HFF-Myc (cell line): Measurements from ENCODE around the gene STK10.
"Not testable (repeated sequence)": the region's sequence is repeated elsewhere in the genome, so short reads cannot be mapped to it uniquely, and the experiment has no call there.

ENCODE experiments used
- DNase-seq: peaks from one replicate; pipeline ENCODE4 v3.0.0-alpha.2; 2011; ENCODE audit warnings: low read depth; ENCODE audit errors: extremely low read depth
- H3K4me3 ChIP-seq: replicated peaks from 2 replicates; pipeline ENCODE4 v1.5.1; 2011; ENCODE audit warnings: low read depth, mild to moderate bottlenecking, control low read depth, low read length
- TF ChIP-seq, protein P1 (sequence below): IDR thresholded peaks from 2 replicates; pipeline ENCODE4 v1.5.1; 2012; ENCODE audit warnings: mild to moderate bottlenecking, low read depth, low read length, control low read depth; ENCODE audit errors: missing control alignments

STK10 gene

DNA sequence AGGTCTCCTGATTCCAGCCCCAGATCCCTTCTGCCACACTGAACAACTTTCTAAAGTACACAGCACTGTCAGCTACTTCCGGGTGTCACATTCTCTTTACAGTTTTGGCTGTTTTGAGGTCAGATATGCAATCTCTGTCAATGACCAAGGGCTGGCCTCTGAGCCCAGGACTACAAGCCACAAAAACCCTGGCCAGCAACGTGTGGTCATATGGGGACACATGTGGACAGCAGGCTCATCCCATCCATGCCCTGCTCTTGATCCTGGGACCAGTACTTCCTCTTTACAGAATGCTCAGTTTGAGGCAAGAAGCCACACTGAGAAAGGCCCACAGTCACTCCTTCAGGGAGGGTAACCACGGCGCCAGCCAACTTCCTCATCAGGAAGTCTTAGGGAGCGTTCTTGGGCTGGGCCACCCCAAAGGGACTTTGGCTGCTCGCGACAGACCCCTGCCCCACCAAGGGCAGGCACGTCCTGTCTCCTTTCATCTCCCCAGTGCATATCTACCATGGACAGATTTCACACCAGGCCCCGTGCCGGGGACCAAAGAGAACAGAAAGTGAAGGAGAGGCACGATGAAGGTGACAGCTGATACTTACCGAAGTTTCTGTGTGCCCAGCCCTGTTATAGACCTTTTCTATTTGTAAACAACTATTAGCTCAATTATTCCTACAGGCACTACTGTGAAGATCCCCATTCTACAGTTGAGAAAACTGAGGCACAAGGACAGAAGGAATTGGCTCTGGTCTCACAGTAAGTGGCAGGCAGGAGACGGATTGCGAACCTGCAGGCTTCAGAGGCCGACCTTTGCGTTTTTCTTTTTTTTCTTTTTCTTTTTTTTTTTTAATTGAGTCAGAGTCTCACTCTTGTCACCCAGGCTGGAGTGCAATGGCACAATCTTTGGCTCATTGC is 37.3 kb downstream of the STK10 start:
- TF ChIP-seq, protein P1, sequence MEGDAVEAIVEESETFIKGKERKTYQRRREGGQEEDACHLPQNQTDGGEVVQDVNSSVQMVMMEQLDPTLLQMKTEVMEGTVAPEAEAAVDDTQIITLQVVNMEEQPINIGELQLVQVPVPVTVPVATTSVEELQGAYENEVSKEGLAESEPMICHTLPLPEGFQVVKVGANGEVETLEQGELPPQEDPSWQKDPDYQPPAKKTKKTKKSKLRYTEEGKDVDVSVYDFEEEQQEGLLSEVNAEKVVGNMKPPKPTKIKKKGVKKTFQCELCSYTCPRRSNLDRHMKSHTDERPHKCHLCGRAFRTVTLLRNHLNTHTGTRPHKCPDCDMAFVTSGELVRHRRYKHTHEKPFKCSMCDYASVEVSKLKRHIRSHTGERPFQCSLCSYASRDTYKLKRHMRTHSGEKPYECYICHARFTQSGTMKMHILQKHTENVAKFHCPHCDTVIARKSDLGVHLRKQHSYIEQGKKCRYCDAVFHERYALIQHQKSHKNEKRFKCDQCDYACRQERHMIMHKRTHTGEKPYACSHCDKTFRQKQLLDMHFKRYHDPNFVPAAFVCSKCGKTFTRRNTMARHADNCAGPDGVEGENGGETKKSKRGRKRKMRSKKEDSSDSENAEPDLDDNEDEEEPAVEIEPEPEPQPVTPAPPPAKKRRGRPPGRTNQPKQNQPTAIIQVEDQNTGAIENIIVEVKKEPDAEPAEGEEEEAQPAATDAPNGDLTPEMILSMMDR: no peak
- no peak for DNase-seq
- H3K4me3 ChIP-seq: no peak overlapping the region

DNA sequence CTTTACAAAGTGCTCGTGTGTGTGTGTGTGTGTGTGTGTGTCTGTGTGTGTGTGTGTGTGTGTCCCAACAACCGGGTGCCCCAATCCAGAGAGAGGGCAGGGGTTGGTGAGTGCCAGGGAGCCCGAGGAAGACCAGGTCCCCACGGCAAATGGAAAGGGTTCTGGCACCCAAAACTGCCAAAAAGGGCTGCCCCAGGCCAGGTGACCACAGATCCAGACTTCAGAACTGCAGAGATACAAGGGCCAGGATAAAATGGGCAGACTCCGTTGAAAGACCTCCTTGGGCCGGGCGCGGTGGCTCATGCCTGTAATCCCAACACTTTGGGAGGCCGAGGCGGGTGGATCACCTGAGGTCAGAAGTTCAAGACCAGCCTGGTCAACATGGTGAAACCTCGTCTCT is 38.5 kb downstream of the STK10 start:
- not testable (repeated sequence) for DNase-seq, H3K4me3 ChIP-seq

DNA sequence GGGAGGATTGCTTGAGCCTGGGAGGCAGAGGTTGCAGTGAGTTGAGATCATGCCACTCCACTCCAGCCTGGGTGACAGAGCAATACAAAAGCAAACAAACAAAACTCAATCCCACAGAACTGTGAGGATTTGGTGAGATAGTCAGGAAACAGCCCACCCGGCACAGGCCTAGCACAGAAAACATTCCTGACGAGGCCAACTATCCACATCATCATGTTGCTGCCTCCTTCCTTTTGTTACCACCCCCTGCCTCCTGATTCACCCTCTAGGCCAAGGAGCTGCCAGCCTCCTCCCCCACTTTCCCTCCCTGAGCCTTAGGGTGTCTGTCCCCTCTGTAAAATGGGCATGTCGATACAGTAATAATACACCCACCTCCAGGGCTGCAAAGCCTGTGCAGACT is 39.0 kb downstream of the STK10 start:
- TF ChIP-seq, protein P1: no peak
- no peak overlapping the region for H3K4me3 ChIP-seq
- no peak for DNase-seq

DNA sequence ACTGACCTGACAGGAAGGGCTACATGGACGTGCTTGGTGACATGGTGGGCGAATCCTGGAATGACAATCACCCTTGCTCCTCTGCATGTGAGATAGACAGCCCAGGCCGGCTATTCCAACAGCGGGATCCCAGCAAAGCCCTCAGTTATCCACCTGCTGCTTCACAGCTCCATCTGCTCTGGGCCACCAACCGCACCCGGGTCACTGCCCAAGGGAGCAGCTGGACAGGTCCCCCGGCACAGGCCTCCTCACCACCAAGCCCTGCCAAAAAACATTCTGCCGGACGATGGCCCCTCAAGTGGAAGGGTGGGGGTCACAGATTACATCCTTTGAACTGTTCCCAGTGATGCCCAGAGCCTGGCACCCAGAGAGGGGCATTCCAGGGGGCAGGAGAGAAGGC is 39.6 kb downstream of the STK10 start:
- TF ChIP-seq, protein P1: no peak
- no peak for DNase-seq
- no peak overlapping the region for H3K4me3 ChIP-seq

DNA sequence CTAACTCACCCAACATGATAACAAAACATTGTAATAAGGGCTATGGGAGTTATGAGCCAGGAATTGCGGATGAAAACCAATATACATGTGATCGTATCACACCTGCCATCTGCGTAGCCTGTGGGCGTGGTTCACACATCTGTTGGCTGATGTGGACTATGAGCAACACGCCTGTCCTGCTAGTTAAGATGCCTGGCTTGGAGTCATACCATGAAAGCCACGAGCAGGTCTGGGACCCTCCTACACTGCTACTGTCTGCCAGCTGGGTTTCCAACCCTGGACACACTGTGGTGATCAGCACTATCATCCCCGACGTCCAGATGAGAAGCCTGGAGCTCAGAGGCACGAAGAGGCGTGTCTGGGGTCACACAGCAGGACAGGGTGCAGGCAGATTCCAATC is 40.2 kb downstream of the STK10 start:
- DNase-seq: no peak
- H3K4me3 ChIP-seq: no peak overlapping the region
- TF ChIP-seq, protein P1: no peak

DNA sequence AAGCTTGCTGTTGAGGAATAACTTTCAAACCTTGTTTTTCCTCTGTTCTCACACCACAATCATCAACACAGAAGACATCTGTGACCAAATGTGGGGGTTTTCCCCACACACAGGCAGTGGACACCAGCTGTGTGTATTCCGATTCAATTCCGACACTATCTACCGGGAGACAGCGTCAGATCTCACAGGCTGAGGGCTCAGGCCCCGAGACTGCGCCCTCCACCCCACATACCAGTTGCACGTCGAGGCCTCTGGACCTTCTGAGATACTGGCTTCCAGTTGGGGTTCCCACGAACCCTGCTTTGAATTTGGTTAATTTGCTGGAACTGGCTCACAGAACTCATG is 41.3 kb downstream of the STK10 start:
- TF ChIP-seq, protein P1: no peak
- H3K4me3 ChIP-seq: no peak overlapping the region

DNA sequence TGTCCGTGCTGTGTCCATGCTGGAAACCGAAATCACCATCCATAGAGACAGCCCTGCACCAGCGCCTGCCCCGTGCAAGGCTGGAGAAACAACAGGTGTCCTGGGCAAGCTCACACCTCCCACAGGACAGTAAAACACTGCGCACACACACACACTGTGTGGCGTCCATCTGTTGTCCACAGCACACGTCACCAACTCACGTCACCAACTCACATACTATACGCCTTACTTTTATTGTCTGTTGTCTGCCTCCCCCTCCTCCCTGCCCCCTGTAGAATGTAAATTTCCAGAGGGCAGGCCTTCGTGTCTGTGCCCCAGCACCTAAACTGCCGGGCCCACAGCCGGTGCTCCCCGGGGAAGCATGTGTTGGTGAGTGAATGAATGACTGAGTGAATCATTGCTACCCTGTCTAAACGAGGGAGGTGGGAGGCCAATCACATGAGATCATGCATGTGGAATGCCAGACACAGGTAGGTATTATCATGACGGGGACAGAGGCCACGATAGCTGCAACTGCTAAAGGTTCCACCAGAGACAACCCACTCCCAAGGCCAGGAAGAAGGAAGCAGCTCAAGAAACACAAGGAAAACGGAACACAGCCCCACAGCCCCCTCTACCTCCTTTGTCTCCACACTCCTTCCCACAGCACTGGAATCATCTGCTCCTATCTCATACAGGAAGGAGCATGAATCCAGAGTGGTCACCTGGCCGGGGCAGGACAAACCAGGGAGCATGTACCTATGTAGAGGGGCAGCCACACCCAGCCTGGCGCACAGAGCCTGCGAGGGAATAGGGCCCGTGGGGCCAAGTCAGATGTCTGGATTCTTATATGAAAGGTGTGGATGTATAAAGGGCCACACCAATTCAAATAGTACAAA is 41.9 kb downstream of the STK10 start:
- TF ChIP-seq, protein P1: no peak
- DNase-seq: no peak
- H3K4me3 ChIP-seq: no peak overlapping the region

More for the DNA sequence above, 41.3 kb downstream of the STK10 start:
- DNase-seq: no peak
